ENCODE results near the gene CR1L. TPM values are rescaled to one million over a fixed set of nuclear protein-coding genes. Genes with fewer than 3 reads are reported as not detected.

Gene CR1L
- total and polyA plus RNA-seq, 2 of the 8 experiments (the other 6 are each of a cell fraction or from before 2014, with no cell fraction given), result 0.39 TPM; not detected in 1

- Histone ChIP-seq H3K27ac (ENCODE audit: low read depth, low read length) (no peak overlapping the region), H3K79me2 (ENCODE audit: control insufficient read depth in 1 of 2, insufficient read depth in 2 of 2, low read length in 2 of 2) (no peaks in the 10 kb centered on the region), H3K18ac (ENCODE audit: extremely low read depth, low read length) (no peak overlapping the region), H3K23me2 (ENCODE audit: low read depth, low read length) (0 out of 2 replicates have a peak, but pooled peaks cover 2% of the 10 kb centered on the region), H2BK5ac (ENCODE audit: low read depth, low read length) (no peak overlapping the region), H2BK20ac (ENCODE audit: low read length) (no peak overlapping the region), H4K91ac (replicated peaks; ENCODE audit: insufficient read length, low read length) (no peak overlapping the region), H3K4ac (replicated peaks; ENCODE audit: insufficient read length, low read depth, low read length) (no peak overlapping the region), H3K4me3 (ENCODE audit: extremely low read depth in 1 of 4, insufficient read depth in 2 of 4, low read depth in 3 of 4, low read length in 4 of 4) (no peak overlapping the region), H2AFZ (ENCODE audit: low read length) (no peak overlapping the region), H3K4me1 (replicated peaks in 1 of 4; ENCODE audit: control insufficient read depth in 3 of 4, insufficient read depth in 4 of 4, low read length in 3 of 4) (peaks cover 0 to 10% (median 7%) of the 10 kb centered on the region in 4 experiments; a peak in 5 of 7 replicates), H3K79me1 (ENCODE audit: low read depth, low read length) (no peaks in the 10 kb centered on the region), H3K56ac (replicated peaks; ENCODE audit: insufficient read length, low read depth, low read length) (no peak overlapping the region), H3K14ac (ENCODE audit: insufficient read length) (no peak overlapping the region), H2BK12ac (ENCODE audit: low read depth, low read length) (no peak overlapping the region), H4K8ac (ENCODE audit: extremely low read depth, insufficient read depth, low read length) (no peak overlapping the region), H3K36me3 (ENCODE audit: control insufficient read depth in 2 of 4, insufficient read depth in 4 of 4, low read length in 3 of 4) (no peaks in the 10 kb centered on the region), H2BK15ac (ENCODE audit: low read length) (no peak overlapping the region), H3K9me3 (ENCODE audit: insufficient read depth in 2 of 2, low read depth in 1 of 2, low read length in 1 of 2) (peaks cover 4 to 12% of the 10 kb centered on the region in 2 experiments; a peak in 3 of 4 replicates), H4K5ac (ENCODE audit: insufficient read length, low read depth, low read length) (no peak overlapping the region), H3K27me3 (replicated peaks in 1 of 4; ENCODE audit: control insufficient read depth in 3 of 4, extremely low read depth in 1 of 4, insufficient read depth in 3 of 4, low read length in 3 of 4) (no peaks in the 10 kb centered on the region), H3K4me2 (ENCODE audit: insufficient read depth in 1 of 2, low read depth in 2 of 2, low read length in 2 of 2) (no peak overlapping the region), H2BK120ac (replicated peaks; ENCODE audit: low read depth, low read length) (no peak overlapping the region), H3K9ac (replicated peaks in 1 of 4; ENCODE audit: extremely low read depth in 1 of 4, low read depth in 3 of 4, low read length in 3 of 4) (no peak overlapping the region), H4K20me1 (replicated peaks in 1 of 2; ENCODE audit: control insufficient read depth in 1 of 2, insufficient read depth in 2 of 2, low read length in 2 of 2) (no peaks in the 10 kb centered on the region), H3K23ac (ENCODE audit: insufficient read length) (no peak overlapping the region), H2AK5ac (ENCODE audit: low read depth, low read length) (no peak overlapping the region)
- DNase-seq (ENCODE audit: low read depth in 1 of 2, low spot score in 2 of 2) (no peak), FAIRE-seq (no peak)
- 92% methylated on average over 4 of the region's 4 CpGs; no CpG with 5 or more reads in 1 of the 2 experiments for WGBS, 2 experiments (ENCODE audit: extremely low coverage in 1 of 2, insufficient coverage in 1 of 2, insufficient read length in 1 of 2, insufficient replicate concordance in 2 of 2, low coverage in 1 of 2, low lambda C conversion rate in 2 of 2, missing lambda C conversion rate in 1 of 2)
- CTCF ChIA-PET (ENCODE audit: partially characterized antibody), result no interaction called here
- POLR2A ChIA-PET (ENCODE audit: partially characterized antibody), result no interaction called here
- TF ChIP-seq ASH2L (IDR thresholded peaks at IDR 0.05; ENCODE audit: low read length) (no peak), CTCF (IDR thresholded peaks at IDR 0.05; ENCODE audit: control extremely low read depth in 1 of 3, insufficient read depth in 1 of 3, low read depth in 1 of 3, low read length in 3 of 3) (no peak), KDM4A (IDR thresholded peaks at IDR 0.05; ENCODE audit: low read depth, low read length, severe bottlenecking) (no peak), FOSL1 (IDR thresholded peaks at IDR 0.05; ENCODE audit: insufficient read depth, low read depth, low read length) (no peak), EP300 (IDR thresholded peaks at IDR 0.05; ENCODE audit: borderline replicate concordance in 1 of 2, low read depth in 2 of 2, low read length in 2 of 2) (no peak), MAFK (IDR thresholded peaks at IDR 0.05; ENCODE audit: low read depth, low read length) (no peak), USF2 (IDR thresholded peaks at IDR 0.05; ENCODE audit: low read length) (no peak), SIX5 (IDR thresholded peaks at IDR 0.05; ENCODE audit: low read depth, low read length) (no peak), CTBP2 (IDR thresholded peaks at IDR 0.05; ENCODE audit: borderline replicate concordance, insufficient read depth, insufficient read length, low read length) (no peak), TEAD4 (IDR thresholded peaks at IDR 0.05; ENCODE audit: low read depth, low read length) (no peak)
These were observed 99.1 kb downstream of the CR1L start for GRCh38 chr1:207744000-207744534.
